ELF-1 (cell line): ENCODE data around the gene RBM14.
"Not testable (repeated sequence)": the region's sequence is repeated elsewhere in the genome, so short reads cannot be mapped to it uniquely, and the experiment has no call there.

Source experiments
- DNase-seq: peaks from one replicate; pipeline ENCODE4 v3.0.0-alpha.2; 2016; ENCODE audit warnings: low read depth, low spot score

Gene RBM14

GRCh38 chr11:66636411-66636810 lies 20.0 kb downstream of the RBM14 start:
- DNase-seq, result no peak

- DNase-seq, result no peak
Measured at GRCh38 chr11:66637557-66638176, 21.2 kb downstream of the RBM14 start.

- DNase-seq, result peak; percentile 100
Measured at GRCh38 chr11:66638177-66639065, 22.0 kb downstream of the RBM14 start, which contains the start of gene RBM4. RBM4 (plus strand) TSS chr11:66638703; CDS start chr11:66639712, 1,009 bp downstream.

GRCh38 chr11:66639066-66639813 lies 22.8 kb downstream of the RBM14 start:
- DNase-seq, result no peak

- not testable (repeated sequence) for DNase-seq
Measured at GRCh38 chr11:66639814-66640340, 23.4 kb downstream of the RBM14 start.

- DNase-seq, result no peak
Measured at GRCh38 chr11:66641834-66642233, 25.4 kb downstream of the RBM14 start.

GRCh38 chr11:66643745-66644437 lies 27.5 kb downstream of the RBM14 start:
- no peak for DNase-seq

GRCh38 chr11:66646828-66647227 lies 30.4 kb downstream of the RBM14 start:
- no peak for DNase-seq

GRCh38 chr11:66649903-66650302 lies 33.5 kb downstream of the RBM14 start:
- no peak for DNase-seq

GRCh38 chr11:66651016-66651415 lies 34.6 kb downstream of the RBM14 start:
- DNase-seq, result no peak

- DNase-seq, result no peak
Measured at GRCh38 chr11:66652651-66653050, 36.2 kb downstream of the RBM14 start.

GRCh38 chr11:66653123-66653522 lies 36.7 kb downstream of the RBM14 start:
- DNase-seq, result no peak

- no peak for DNase-seq
Measured at GRCh38 chr11:66659763-66660162, 43.3 kb downstream of the RBM14 start.

- DNase-seq, result no peak
Measured at GRCh38 chr11:66663741-66664296, 47.4 kb downstream of the RBM14 start.

- DNase-seq, result no peak
Measured at GRCh38 chr11:66665369-66665768, 48.9 kb downstream of the RBM14 start.

GRCh38 chr11:66670816-66671215 lies 54.4 kb downstream of the RBM14 start:
- DNase-seq, result no peak

- no peak for DNase-seq
Measured at GRCh38 chr11:66674964-66675602, 58.7 kb downstream of the RBM14 start.

- no peak for DNase-seq
Measured at GRCh38 chr11:66676282-66676919, 60.0 kb downstream of the RBM14 start.
